Skin epidermis (tissue), 12 donors: ENCODE measurements around the gene CBLC.
"Not testable (repeated sequence)": the region's sequence is repeated elsewhere in the genome, so short reads cannot be mapped to it uniquely, and the experiment has no call there.

ENCODE experiments used
- H3K27ac ChIP-seq, 21 experiments: fragments of 200-600 bp; sonication (generic) in 11 of 21; one replicate each; pipeline ENCODE4 v1.5.0; 2020; ENCODE audit warnings: mild to moderate bottlenecking in 3 of 21, inconsistent platforms in 2 of 21, moderate library complexity in 2 of 21
- H3K4me3 ChIP-seq, 7 experiments: fragments of 200-600 bp; sonication (generic) in 2 of 7; one replicate each; pipeline ENCODE4 v1.5.0; 2020; ENCODE audit warnings: inconsistent platforms in 2 of 7, mild to moderate bottlenecking in 2 of 7, moderate library complexity in 1 of 7

CBLC gene

GRCh38 chr19:44812142-44812718 is 34.5 kb downstream of the CBLC start:
- Histone ChIP-seq H3K4me3 (peak overlapping the region in 1 of 7 experiments; percentile 15), H3K27ac (no peak overlapping the region)

GRCh38 chr19:44813070-44813840 is 35.6 kb downstream of the CBLC start:
- Histone ChIP-seq H3K4me3 (no peak overlapping the region), H3K27ac (no peak overlapping the region)

GRCh38 chr19:44813841-44814470 is 36.3 kb downstream of the CBLC start:
- Histone ChIP-seq H3K4me3 (no peak overlapping the region), H3K27ac (no peak overlapping the region)

GRCh38 chr19:44814517-44814916 is 36.8 kb downstream of the CBLC start:
- Histone ChIP-seq H3K27ac (no peak overlapping the region), H3K4me3 (no peak overlapping the region)

DNA sequence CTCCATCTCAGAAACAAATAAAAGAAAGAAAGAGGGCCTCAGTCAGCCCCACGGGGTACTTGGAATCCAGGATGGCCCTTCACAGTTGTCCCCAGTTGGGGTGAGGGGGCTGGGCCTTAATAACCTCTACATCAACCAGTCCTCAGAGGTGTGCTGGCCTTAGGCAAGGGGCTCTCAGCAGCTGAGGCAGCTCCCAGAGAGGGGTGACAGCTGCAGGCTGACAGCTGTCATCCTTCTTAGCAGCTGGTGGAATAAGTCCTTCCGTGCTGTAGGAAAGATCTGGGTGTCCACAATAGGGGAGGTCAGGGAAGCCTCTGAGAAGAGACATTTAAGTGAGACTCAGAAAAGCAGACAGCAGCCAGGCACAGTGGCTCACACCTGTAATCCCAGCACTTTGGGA is 38.6 kb downstream of the CBLC start:
- Histone ChIP-seq H3K4me3 (no peak overlapping the region), H3K27ac (no peak overlapping the region)

GRCh38 chr19:44817725-44818465 is 40.2 kb downstream of the CBLC start:
- no peak overlapping the region for H3K27ac ChIP-seq
- H3K4me3 ChIP-seq, result no peak overlapping the region

DNA sequence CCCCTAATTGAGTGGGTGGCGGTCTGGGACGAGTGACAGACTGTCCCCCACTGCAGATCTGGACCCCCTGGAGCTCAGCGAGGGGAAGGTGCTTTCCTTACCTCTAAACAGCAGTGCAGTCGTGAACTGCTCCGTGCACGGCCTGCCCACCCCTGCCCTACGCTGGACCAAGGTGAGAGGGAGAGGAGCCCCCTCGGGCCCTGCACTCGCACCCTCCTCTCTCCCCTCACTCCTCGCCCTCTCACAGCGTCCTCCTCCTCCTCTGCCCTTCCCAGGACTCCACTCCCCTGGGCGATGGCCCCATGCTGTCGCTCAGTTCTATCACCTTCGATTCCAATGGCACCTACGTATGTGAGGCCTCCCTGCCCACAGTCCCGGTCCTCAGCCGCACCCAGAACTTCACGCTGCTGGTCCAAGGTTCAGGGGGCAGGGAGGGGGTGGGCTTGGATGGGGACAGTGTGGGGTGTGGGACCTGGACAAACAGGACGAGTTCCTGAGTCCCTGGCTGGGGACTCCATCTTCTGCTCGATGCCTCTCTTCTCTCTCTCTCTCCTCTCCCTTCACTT is 40.9 kb downstream of the CBLC start:
- Histone ChIP-seq H3K4me3 (no peak overlapping the region), H3K27ac (no peak overlapping the region)

GRCh38 chr19:44819246-44819832 is 41.6 kb downstream of the CBLC start:
- Histone ChIP-seq H3K27ac (no peak overlapping the region), H3K4me3 (no peak overlapping the region)

DNA sequence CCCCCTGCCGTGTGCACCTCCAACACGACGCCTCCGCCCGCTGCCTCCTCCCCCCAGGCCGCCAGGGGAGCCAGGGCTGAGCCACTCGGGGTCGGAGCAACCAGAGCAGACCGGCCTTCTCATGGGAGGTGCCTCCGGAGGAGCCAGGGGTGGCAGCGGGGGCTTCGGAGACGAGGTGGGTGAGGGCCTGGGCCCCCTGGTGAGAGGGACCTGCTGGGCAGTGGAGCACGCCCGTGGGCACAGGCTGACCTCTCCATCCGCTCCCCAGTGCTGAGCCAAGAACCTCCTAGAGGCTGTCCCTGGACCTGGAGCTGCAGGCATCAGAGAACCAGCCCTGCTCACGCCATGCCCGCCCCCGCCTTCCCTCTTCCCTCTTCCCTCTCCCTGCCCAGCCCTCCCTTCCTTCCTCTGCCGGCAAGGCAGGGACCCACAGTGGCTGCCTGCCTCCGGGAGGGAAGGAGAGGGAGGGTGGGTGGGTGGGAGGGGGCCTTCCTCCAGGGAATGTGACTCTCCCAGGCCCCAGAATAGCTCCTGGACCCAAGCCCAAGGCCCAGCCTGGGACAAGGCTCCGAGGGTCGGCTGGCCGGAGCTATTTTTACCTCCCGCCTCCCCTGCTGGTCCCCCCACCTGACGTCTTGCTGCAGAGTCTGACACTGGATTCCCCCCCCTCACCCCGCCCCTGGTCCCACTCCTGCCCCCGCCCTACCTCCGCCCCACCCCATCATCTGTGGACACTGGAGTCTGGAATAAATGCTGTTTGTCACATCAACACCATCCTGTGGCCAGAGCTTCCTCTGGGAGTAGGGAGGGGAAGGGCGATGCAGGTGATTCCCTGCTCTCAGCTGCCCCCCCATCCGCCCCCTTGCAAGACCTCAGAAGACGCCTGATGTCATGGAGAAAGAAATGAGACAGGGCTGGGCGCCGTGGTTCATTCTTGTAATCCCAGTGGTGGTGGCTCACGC is 43.2 kb downstream of the CBLC start:
- H3K4me3 ChIP-seq, result no peak overlapping the region
- H3K27ac ChIP-seq, result peak overlapping the region in 3 of 21 experiments; percentile 54 to 62 (median 57)

- Histone ChIP-seq H3K4me3 (no peak overlapping the region), H3K27ac (no peak overlapping the region)
Observed at GRCh38 chr19:44822177-44822576, 44.5 kb downstream of the CBLC start.

DNA sequence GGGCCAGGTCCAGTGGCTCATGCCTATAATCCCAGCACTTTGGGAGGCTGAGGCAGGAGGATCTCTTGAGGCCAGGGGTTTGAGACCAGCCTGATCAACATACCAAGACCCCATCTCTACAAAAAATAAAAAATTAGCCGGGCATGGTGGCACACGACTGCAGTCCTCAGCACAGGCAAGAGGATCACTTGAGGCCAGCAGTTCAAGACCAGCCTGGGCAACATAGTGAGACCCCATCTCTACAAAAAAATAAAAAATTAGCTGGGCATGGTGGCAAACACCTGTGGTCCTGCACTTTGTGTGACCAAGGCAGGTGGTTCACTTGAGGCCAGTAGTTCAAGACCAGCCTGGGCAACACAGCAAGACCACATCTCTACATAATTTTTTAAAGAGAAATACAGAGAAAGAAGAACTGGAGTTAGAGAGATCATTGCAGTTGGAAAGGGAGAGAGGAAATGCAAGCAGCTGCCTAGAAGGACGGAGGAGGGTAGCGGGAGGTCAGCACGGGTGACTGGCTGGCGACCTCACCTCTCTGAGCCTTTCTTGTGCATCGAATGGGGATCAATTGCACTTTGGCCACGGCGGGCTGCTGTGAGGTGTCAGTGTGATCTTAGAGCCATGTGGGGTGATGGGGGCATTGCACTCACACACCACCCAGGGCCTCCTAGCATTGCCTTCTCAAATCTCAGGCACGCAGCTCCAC is 45.1 kb downstream of the CBLC start:
- no peak overlapping the region for H3K4me3 ChIP-seq
- no peak overlapping the region for H3K27ac ChIP-seq

GRCh38 chr19:44823373-44823698 is 45.6 kb downstream of the CBLC start:
- H3K27ac ChIP-seq, result no peak overlapping the region

GRCh38 chr19:44824761-44825160 is 47.1 kb downstream of the CBLC start:
- H3K27ac ChIP-seq, result no peak overlapping the region
- H3K4me3 ChIP-seq, result no peak overlapping the region

More at GRCh38 chr19:44823373-44823698, 45.6 kb downstream of the CBLC start:
- H3K4me3 ChIP-seq, result no peak overlapping the region

- not testable (repeated sequence) for H3K27ac ChIP-seq, H3K4me3 ChIP-seq
Observed at GRCh38 chr19:44832875-44833274, 55.2 kb downstream of the CBLC start.

GRCh38 chr19:44834399-44834798 is 56.7 kb downstream of the CBLC start:
- H3K4me3 ChIP-seq, H3K27ac ChIP-seq: not testable (repeated sequence)

GRCh38 chr19:44839276-44839675 is 61.6 kb downstream of the CBLC start:
- Histone ChIP-seq H3K27ac (no peak overlapping the region), H3K4me3 (no peak overlapping the region)

DNA sequence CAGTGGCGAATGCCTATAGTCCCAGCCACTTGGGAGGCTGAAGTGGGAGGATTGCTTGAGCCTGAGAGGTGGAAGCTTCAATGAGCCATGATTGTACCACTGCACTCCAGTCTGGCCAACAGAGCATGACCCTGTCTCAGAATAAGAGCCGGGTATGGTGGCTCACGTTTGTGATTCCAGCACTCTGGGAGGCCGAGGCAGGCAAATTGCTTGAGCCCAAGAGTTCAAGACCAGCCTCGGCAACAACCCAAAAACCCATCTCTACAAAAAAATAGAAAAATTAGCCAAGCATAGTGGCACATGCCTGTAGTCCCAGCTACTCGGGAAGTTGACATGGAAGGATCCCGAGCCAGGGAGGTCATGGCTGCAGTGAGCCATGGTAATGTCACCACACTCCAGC is 63.1 kb downstream of the CBLC start:
- Histone ChIP-seq H3K27ac (no peak overlapping the region), H3K4me3 (no peak overlapping the region)

DNA sequence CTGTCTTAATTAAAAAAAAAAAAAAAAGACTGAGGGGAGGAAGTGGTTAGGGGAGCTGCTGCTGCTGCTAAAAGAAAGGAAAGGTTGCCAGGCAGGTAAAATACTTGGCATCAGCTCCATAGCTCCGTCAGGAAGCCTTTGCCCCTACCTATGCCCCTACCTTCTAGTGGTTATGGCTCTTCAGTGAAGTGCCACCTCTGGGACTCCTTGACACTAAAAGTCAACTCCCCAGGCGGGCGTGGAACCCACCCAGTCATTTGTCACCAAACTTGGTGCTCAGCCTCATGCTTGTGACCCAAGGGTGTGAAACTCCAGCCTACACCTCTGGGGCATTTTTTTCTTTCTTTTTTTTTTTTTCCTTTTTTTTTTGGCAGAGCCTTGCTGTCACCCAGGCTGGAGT is 63.5 kb downstream of the CBLC start:
- Histone ChIP-seq H3K27ac (no peak overlapping the region), H3K4me3 (no peak overlapping the region)
